Breast epithelium (tissue), 3 donors: Measurements from ENCODE around the gene FOXA1.

Source experiments
- POLR2A ChIP-seq: fragments of 450-650 bp; IDR thresholded peaks from one replicate; pipeline ENCODE4 v1.6.1; 2016; ENCODE audit warnings: antibody characterized with exemption, mild to moderate bottlenecking, moderate library complexity
- POLR2AphosphoS5 ChIP-seq, 3 donors: sonication (generic); formaldehyde crosslinking; IDR thresholded peaks; one replicate each; pipeline ENCODE4 v1.6.1; 2017; ENCODE audit warnings: antibody characterized with exemption in 3 of 3
- TF ChIP-seq, protein P1 (sequence below), 3 donors: fragments of 450-650 bp; IDR thresholded peaks; one replicate each; pipeline ENCODE4 v1.5.1; 2016 to 2017; ENCODE audit warnings: antibody characterized with exemption in 3 of 3, mild to moderate bottlenecking in 3 of 3, moderate library complexity in 3 of 3

DNA sequence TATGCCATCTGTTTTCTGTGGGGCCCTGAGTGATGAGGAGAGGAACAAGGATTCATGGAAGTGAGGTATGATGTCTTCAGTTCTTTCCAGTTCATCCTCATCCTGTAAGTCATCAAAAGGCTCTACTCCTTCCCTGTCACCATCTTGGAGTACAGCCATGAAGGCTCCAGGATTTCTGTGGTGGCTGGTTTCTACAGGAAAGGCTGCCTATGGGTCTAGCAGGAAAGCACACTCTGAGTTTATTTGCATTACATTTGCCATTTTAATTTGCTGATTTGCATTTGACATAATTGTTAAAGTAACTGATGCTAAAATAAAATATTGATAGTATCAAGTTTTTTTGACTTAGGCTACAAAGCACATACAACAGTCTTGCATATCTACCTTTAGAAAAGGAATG lies 11.6 kb upstream of the FOXA1 start:
- TF ChIP-seq, protein P1, sequence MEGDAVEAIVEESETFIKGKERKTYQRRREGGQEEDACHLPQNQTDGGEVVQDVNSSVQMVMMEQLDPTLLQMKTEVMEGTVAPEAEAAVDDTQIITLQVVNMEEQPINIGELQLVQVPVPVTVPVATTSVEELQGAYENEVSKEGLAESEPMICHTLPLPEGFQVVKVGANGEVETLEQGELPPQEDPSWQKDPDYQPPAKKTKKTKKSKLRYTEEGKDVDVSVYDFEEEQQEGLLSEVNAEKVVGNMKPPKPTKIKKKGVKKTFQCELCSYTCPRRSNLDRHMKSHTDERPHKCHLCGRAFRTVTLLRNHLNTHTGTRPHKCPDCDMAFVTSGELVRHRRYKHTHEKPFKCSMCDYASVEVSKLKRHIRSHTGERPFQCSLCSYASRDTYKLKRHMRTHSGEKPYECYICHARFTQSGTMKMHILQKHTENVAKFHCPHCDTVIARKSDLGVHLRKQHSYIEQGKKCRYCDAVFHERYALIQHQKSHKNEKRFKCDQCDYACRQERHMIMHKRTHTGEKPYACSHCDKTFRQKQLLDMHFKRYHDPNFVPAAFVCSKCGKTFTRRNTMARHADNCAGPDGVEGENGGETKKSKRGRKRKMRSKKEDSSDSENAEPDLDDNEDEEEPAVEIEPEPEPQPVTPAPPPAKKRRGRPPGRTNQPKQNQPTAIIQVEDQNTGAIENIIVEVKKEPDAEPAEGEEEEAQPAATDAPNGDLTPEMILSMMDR (IDR thresholded peaks at IDR 0.05) = no peak
- TF ChIP-seq POLR2A (no peak), POLR2AphosphoS5 (IDR thresholded peaks at IDR 0.05) (no peak)
